Measurements from ENCODE around the gene GPR152.

Gene GPR152

DNA sequence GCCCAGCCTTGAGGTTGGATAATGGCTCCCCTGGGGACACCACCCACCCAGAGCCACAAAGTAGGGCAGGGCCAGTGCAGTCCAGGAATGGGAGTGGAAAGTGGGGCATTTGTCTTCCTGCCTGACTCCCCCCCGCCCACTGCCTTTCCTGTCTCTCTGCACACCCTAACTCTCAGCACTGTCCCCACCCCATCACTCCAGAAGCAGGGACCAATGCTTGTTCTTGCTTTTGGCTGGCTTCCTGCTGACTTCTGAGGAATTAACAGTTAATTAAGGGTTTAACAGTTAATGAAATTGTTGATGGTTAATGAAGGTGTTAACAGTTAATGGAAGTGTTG, 47.9 kb upstream of the GPR152 start:
- Histone ChIP-seq H3K9ac (ENCODE audit: low read length) (no peak overlapping the region), H4K20me1 (ENCODE audit: insufficient read depth, low read length) (no peaks in the 10 kb centered on the region)

GRCh38 chr11:67499808-67500483, 47.4 kb upstream of the GPR152 start:
- no peaks in the 10 kb centered on the region for H4K20me1 ChIP-seq (ENCODE audit: insufficient read depth, low read length)
- H3K27me3 ChIP-seq (replicated peaks; ENCODE audit: insufficient read depth, low read length): peaks cover 65% of the 10 kb centered on the region
- no peaks in the 10 kb centered on the region for H3K36me3 ChIP-seq (replicated peaks; ENCODE audit: insufficient read depth, low read length)
- H3K4me3 ChIP-seq (ENCODE audit: low read length): no peak overlapping the region
- no peak overlapping the region for H3K27ac ChIP-seq (ENCODE audit: low read length)
- H3K4me2 ChIP-seq (ENCODE audit: low read depth, low read length): no peak overlapping the region
- no peaks in the 10 kb centered on the region for H3F3A ChIP-seq (ENCODE audit: insufficient read depth, low read length)
- H3K9me3 ChIP-seq (replicated peaks; ENCODE audit: insufficient read depth, low read length): no peaks in the 10 kb centered on the region
- no peaks in the 10 kb centered on the region for H3K9me2 ChIP-seq (replicated peaks; ENCODE audit: insufficient read depth, low read length)
- H2AFZ ChIP-seq (ENCODE audit: low read length): no peak overlapping the region
- no peaks in the 10 kb centered on the region for H3K79me2 ChIP-seq (ENCODE audit: low read length)
- no peak for DNase-seq
- TF ChIP-seq EZH2phosphoT487 (IDR thresholded peaks at IDR 0.05; ENCODE audit: low read length) (no peak), CTCF (IDR thresholded peaks at IDR 0.05; ENCODE audit: low read length) (no peak), EZH2 (optimal IDR thresholded peaks at IDR 0.05; ENCODE audit: low read depth, low read length) (no peak)
- H3K9ac ChIP-seq (ENCODE audit: low read length): no peak overlapping the region
- H3K4me1 ChIP-seq (ENCODE audit: low read length): no peaks in the 10 kb centered on the region

More for the DNA sequence above, 47.9 kb upstream of the GPR152 start:
- H3K27ac ChIP-seq (ENCODE audit: low read length): no peak overlapping the region
- H3K79me2 ChIP-seq (ENCODE audit: low read length): no peaks in the 10 kb centered on the region
- H3K27me3 ChIP-seq (replicated peaks; ENCODE audit: insufficient read depth, low read length): peaks cover 67% of the 10 kb centered on the region
- no peak overlapping the region for H3K4me3 ChIP-seq (ENCODE audit: low read length)
- TF ChIP-seq EZH2phosphoT487 (IDR thresholded peaks at IDR 0.05; ENCODE audit: low read length) (no peak), EZH2 (optimal IDR thresholded peaks at IDR 0.05; ENCODE audit: low read depth, low read length) (no peak), CTCF (IDR thresholded peaks at IDR 0.05; ENCODE audit: low read length) (no peak)
- H3K4me2 ChIP-seq (ENCODE audit: low read depth, low read length): no peak overlapping the region
- no peaks in the 10 kb centered on the region for H3K36me3 ChIP-seq (replicated peaks; ENCODE audit: insufficient read depth, low read length)
- no peaks in the 10 kb centered on the region for H3F3A ChIP-seq (ENCODE audit: insufficient read depth, low read length)
- H3K4me1 ChIP-seq (ENCODE audit: low read length): peaks cover 2% of the 10 kb centered on the region; the same call in 1 of the 2 replicates
- no peaks in the 10 kb centered on the region for H3K9me3 ChIP-seq (replicated peaks; ENCODE audit: insufficient read depth, low read length)
- H3K9me2 ChIP-seq (replicated peaks; ENCODE audit: insufficient read depth, low read length): no peaks in the 10 kb centered on the region
- DNase-seq: no peak
- H2AFZ ChIP-seq (ENCODE audit: low read length): no peak overlapping the region

GRCh38 chr11:67498544-67498972, 46.0 kb upstream of the GPR152 start:
- Histone ChIP-seq H3K27me3 (replicated peaks; ENCODE audit: insufficient read depth, low read length) (peaks cover 56% of the 10 kb centered on the region), H3K4me2 (ENCODE audit: low read depth, low read length) (no peak overlapping the region), H3K27ac (ENCODE audit: low read length) (no peak overlapping the region), H3K36me3 (replicated peaks; ENCODE audit: insufficient read depth, low read length) (no peaks in the 10 kb centered on the region), H3K79me2 (ENCODE audit: low read length) (no peaks in the 10 kb centered on the region), H3K4me1 (ENCODE audit: low read length) (no peaks in the 10 kb centered on the region), H4K20me1 (ENCODE audit: insufficient read depth, low read length) (no peaks in the 10 kb centered on the region), H3K9me2 (replicated peaks; ENCODE audit: insufficient read depth, low read length) (no peaks in the 10 kb centered on the region), H3K9ac (ENCODE audit: low read length) (no peak overlapping the region), H3K4me3 (ENCODE audit: low read length) (no peak overlapping the region), H2AFZ (ENCODE audit: low read length) (no peak overlapping the region), H3K9me3 (replicated peaks; ENCODE audit: insufficient read depth, low read length) (no peaks in the 10 kb centered on the region), H3F3A (ENCODE audit: insufficient read depth, low read length) (no peaks in the 10 kb centered on the region)
- DNase-seq: no peak
- TF ChIP-seq CTCF (IDR thresholded peaks at IDR 0.05; ENCODE audit: low read length) (no peak), EZH2 (optimal IDR thresholded peaks at IDR 0.05; ENCODE audit: low read depth, low read length) (no peak), EZH2phosphoT487 (IDR thresholded peaks at IDR 0.05; ENCODE audit: low read length) (no peak)
